HepG2 (cell line): ENCODE measurements around the gene IDUA. TPM values are rescaled to one million over a fixed set of nuclear protein-coding genes. Genes with fewer than 3 reads are reported as not detected.

Source experiments
- FOXA3 ChIP-seq: IDR thresholded peaks from 2 replicates; pipeline ENCODE4 v1.6.1; 2016; ENCODE audit warnings: missing genetic modification reagents, missing compliant biosample characterization
- MTA3 ChIP-seq: sonication (generic); formaldehyde crosslinking; IDR thresholded peaks from 2 replicates; pipeline ENCODE4 v1.4.0; 2020; ENCODE audit warnings: missing genetic modification reagents
- SMARCC2 ChIP-seq: fragments of 450-650 bp; IDR thresholded peaks from 2 replicates; pipeline ENCODE4 v1.6.1; 2017; ENCODE audit warnings: antibody characterized with exemption, mild to moderate bottlenecking
- THAP11 ChIP-seq: IDR thresholded peaks from 2 replicates; pipeline ENCODE4 v1.6.1; 2016; ENCODE audit warnings: missing biosample characterization, missing genetic modification reagents
- THAP7 ChIP-seq: sonication (generic); formaldehyde crosslinking; IDR thresholded peaks from 2 replicates; pipeline ENCODE4 v1.8.1; 2023; ENCODE audit warnings: mild to moderate bottlenecking, missing genetic modification reagents
- YEATS2 ChIP-seq: sonication (generic); formaldehyde crosslinking; IDR thresholded peaks from 2 replicates; pipeline ENCODE4 v1.4.0; 2020; ENCODE audit warnings: missing genetic modification reagents, borderline replicate concordance
- ZNF512B ChIP-seq: sonication (generic); formaldehyde crosslinking; IDR thresholded peaks from 2 replicates; pipeline ENCODE4 v1.5.1; 2020; ENCODE audit warnings: missing genetic modification reagents, mild to moderate bottlenecking, borderline replicate concordance
- ZNF614 ChIP-seq: IDR thresholded peaks from 2 replicates; pipeline ENCODE4 v1.6.1; 2018; ENCODE audit warnings: missing biosample characterization, missing genetic modification reagents, inconsistent platforms, borderline replicate concordance
- ZNF784 ChIP-seq: sonication (generic); formaldehyde crosslinking; IDR thresholded peaks from 2 replicates; pipeline ENCODE4 v1.5.1; 2020; ENCODE audit warnings: missing genetic modification reagents, mild to moderate bottlenecking, borderline replicate concordance
- polyA plus RNA-seq, 8 experiments: library from polyadenylated mRNA; depleted of rRNA in 3 of 8; stranded (reverse) in 7 of 8; unstranded in 1 of 8; fragments of >200 nt; fragmentation: Illumina TruSeq in 4 of 8; extraction: Trizol in 4 of 8; gene quantifications; 2 replicates each; pipeline versions ENCODE4 v1.2.1 to v1.2.3, GENCODE V29; 2011 to 2016; ENCODE audit warnings: low read depth in 4 of 8, missing spikeins in 1 of 8, mixed read lengths in 1 of 8; ENCODE audit not compliant: insufficient read depth in 1 of 8
- total RNA-seq, 5 experiments: library from RNA; depleted of rRNA; stranded (reverse); fragments of >200 nt; fragmentation: Illumina TruSeq; extraction: Trizol; gene quantifications; 2 replicates each; pipeline ENCODE4 v1.2.3, GENCODE V29; 2016; ENCODE audit warnings: low read depth in 1 of 5

The IDUA gene
- total and polyA plus RNA-seq, 2 of the 13 experiments (the other 11 are each of a cell fraction or from before 2014, with no cell fraction given) = 0.77 to 1.0 TPM

- TF ChIP-seq ZNF512B (CRISPR knock-in tag) (no peak), ZNF614 (CRISPR knock-in tag) (peak; percentile 16; the same call in 1 of the 2 replicates), THAP11 (no peak), YEATS2 (CRISPR knock-in tag) (no peak), SMARCC2 (no peak), FOXA3 (CRISPR knock-in tag) (0 out of 2 replicates have a peak, but pooled peaks have one; percentile 4), THAP7 (CRISPR knock-in tag) (no peak), MTA3 (no peak), ZNF784 (no peak)
Measured at GRCh38 chr4:986428-986878, 391 bp upstream of the IDUA start (continued).
